ENCODE results near the gene LLGL1.

DNA sequence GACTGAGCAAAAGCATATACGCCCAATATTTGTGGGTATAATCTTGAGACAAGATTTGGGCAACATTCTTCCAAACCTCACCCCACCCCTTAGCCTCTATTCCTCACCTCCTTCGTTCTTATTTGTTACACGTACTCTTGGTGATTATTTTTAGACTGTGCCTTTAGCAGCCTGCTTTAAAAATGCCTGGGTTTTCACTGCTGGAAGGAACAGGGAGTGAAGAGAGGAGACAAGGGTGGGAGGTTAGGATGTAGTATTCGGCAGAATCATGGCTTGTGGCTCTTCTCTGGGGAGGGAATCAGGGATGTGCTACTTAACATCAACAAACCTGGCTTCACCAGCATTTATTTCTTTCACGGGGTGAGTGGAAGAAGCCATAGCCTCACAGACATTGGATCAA is 30.2 kb upstream of the LLGL1 start:
- TF ChIP-seq, protein P1, sequence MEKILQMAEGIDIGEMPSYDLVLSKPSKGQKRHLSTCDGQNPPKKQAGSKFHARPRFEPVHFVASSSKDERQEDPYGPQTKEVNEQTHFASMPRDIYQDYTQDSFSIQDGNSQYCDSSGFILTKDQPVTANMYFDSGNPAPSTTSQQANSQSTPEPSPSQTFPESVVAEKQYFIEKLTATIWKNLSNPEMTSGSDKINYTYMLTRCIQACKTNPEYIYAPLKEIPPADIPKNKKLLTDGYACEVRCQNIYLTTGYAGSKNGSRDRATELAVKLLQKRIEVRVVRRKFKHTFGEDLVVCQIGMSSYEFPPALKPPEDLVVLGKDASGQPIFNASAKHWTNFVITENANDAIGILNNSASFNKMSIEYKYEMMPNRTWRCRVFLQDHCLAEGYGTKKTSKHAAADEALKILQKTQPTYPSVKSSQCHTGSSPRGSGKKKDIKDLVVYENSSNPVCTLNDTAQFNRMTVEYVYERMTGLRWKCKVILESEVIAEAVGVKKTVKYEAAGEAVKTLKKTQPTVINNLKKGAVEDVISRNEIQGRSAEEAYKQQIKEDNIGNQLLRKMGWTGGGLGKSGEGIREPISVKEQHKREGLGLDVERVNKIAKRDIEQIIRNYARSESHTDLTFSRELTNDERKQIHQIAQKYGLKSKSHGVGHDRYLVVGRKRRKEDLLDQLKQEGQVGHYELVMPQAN (conservative IDR thresholded peaks at IDR 0.05), result no peak
- TF ChIP-seq ZNF274 (IDR thresholded peaks at IDR 0.05; ENCODE audit: insufficient read depth, insufficient read length) (no peak), CREB1 (IDR thresholded peaks at IDR 0.05; ENCODE audit: low read depth) (no peak), ATF7 (IDR thresholded peaks at IDR 0.05; ENCODE audit: low read depth) (no peak), RAD51 (IDR thresholded peaks at IDR 0.05) (no peak), POLR2A (IDR thresholded peaks at IDR 0.05; ENCODE audit: low read depth, low read length) (no peak)
- TF ChIP-seq, protein P2, sequence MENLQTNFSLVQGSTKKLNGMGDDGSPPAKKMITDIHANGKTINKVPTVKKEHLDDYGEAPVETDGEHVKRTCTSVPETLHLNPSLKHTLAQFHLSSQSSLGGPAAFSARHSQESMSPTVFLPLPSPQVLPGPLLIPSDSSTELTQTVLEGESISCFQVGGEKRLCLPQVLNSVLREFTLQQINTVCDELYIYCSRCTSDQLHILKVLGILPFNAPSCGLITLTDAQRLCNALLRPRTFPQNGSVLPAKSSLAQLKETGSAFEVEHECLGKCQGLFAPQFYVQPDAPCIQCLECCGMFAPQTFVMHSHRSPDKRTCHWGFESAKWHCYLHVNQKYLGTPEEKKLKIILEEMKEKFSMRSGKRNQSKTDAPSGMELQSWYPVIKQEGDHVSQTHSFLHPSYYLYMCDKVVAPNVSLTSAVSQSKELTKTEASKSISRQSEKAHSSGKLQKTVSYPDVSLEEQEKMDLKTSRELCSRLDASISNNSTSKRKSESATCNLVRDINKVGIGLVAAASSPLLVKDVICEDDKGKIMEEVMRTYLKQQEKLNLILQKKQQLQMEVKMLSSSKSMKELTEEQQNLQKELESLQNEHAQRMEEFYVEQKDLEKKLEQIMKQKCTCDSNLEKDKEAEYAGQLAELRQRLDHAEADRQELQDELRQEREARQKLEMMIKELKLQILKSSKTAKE (IDR thresholded peaks at IDR 0.05; ENCODE audit: low read depth, poor library complexity, severe bottlenecking), result no peak

Measured in GM12878 (cell line).